ENCODE data around the gene TRAPPC12. TPM values are rescaled to one million over a fixed set of nuclear protein-coding genes. Genes with fewer than 3 reads are reported as not detected.

Gene TRAPPC12
- total RNA-seq, 2 donors from 2014 or later = 98.2 to 103 TPM

GRCh38 chr2:3503483-3503882 is 124.0 kb downstream of the TRAPPC12 start:
- peaks cover 6% of the 10 kb centered on the region for H3K4me1 ChIP-seq (ENCODE audit: control insufficient read depth, insufficient read depth, low read length)
- no peak overlapping the region for H3K4me3 ChIP-seq (ENCODE audit: low read length)
- no peak overlapping the region for H3K9ac ChIP-seq (ENCODE audit: extremely low read depth, low read length, poor library complexity, severe bottlenecking)
- H3K36me3 ChIP-seq (ENCODE audit: control insufficient read depth, insufficient read depth, low read length) = peaks cover 47% of the 10 kb centered on the region
- no peak overlapping the region for H3K27ac ChIP-seq (ENCODE audit: low read depth, low read length)
- no peaks in the 10 kb centered on the region for H3K27me3 ChIP-seq (ENCODE audit: control insufficient read depth, insufficient read depth, low read length, poor library complexity, severe bottlenecking)
- Mint-ChIP-seq H3K9me3 (peaks cover 3% of the 10 kb centered on the region), H3K27me3 (ENCODE audit: insufficient read depth) (no peaks in the 10 kb centered on the region), H3K4me3 (no peak overlapping the region), H3K36me3 (ENCODE audit: low read depth) (peaks cover 69% of the 10 kb centered on the region), H3K4me1 (peaks cover 12% of the 10 kb centered on the region), H3K27ac (no peak overlapping the region)
- no peak for TF ChIP-seq CTCF (conservative IDR thresholded peaks at IDR 0.05)
- no peak for DNase-seq
- H3K9me3 ChIP-seq (ENCODE audit: control insufficient read depth, low read length) = peaks cover 1% of the 10 kb centered on the region
- 95 to 97% methylated on average over 7 to 13 of the region's 13 CpGs for WGBS, 2 experiments (ENCODE audit: insufficient coverage in 1 of 2, insufficient read length in 1 of 2)

GRCh38 chr2:3504741-3505140 is 125.2 kb downstream of the TRAPPC12 start:
- Mint-ChIP-seq H3K36me3 (ENCODE audit: low read depth) (peaks cover 64% of the 10 kb centered on the region), H3K9me3 (peaks cover 3% of the 10 kb centered on the region), H3K27ac (no peak overlapping the region), H3K27me3 (ENCODE audit: insufficient read depth) (no peaks in the 10 kb centered on the region), H3K4me1 (peaks cover 12% of the 10 kb centered on the region), H3K4me3 (no peak overlapping the region)
- peaks cover 3% of the 10 kb centered on the region for H3K9me3 ChIP-seq (ENCODE audit: control insufficient read depth, low read length)
- H3K27me3 ChIP-seq (ENCODE audit: control insufficient read depth, insufficient read depth, low read length, poor library complexity, severe bottlenecking) = no peaks in the 10 kb centered on the region
- peaks cover 6% of the 10 kb centered on the region for H3K4me1 ChIP-seq (ENCODE audit: control insufficient read depth, insufficient read depth, low read length)
- DNase-seq = peak; percentile 19
- WGBS, 2 experiments (ENCODE audit: insufficient coverage in 1 of 2, insufficient read length in 1 of 2) = 90% methylated on average over 5 of the region's 5 CpGs; no CpG with 5 or more reads in 1 of the 2 experiments
- TF ChIP-seq CTCF (conservative IDR thresholded peaks at IDR 0.05) = no peak
- H3K4me3 ChIP-seq (ENCODE audit: low read length) = no peak overlapping the region
- H3K9ac ChIP-seq (ENCODE audit: extremely low read depth, low read length, poor library complexity, severe bottlenecking) = no peak overlapping the region
- peaks cover 42% of the 10 kb centered on the region for H3K36me3 ChIP-seq (ENCODE audit: control insufficient read depth, insufficient read depth, low read length)
- no peak overlapping the region for H3K27ac ChIP-seq (ENCODE audit: low read depth, low read length)

- H3K27ac Mint-ChIP-seq = no peak overlapping the region
- Histone ChIP-seq H3K4me3 (ENCODE audit: low read length) (no peak overlapping the region), H3K4me1 (ENCODE audit: control insufficient read depth, insufficient read depth, low read length) (peaks cover 6% of the 10 kb centered on the region), H3K36me3 (ENCODE audit: control insufficient read depth, insufficient read depth, low read length) (peaks cover 46% of the 10 kb centered on the region), H3K27ac (ENCODE audit: low read depth, low read length) (no peak overlapping the region), H3K27me3 (ENCODE audit: control insufficient read depth, insufficient read depth, low read length, poor library complexity, severe bottlenecking) (no peaks in the 10 kb centered on the region), H3K9me3 (ENCODE audit: control insufficient read depth, low read length) (peaks cover 3% of the 10 kb centered on the region), H3K9ac (ENCODE audit: extremely low read depth, low read length, poor library complexity, severe bottlenecking) (no peak overlapping the region)
- H3K4me1 Mint-ChIP-seq = peaks cover 12% of the 10 kb centered on the region
- WGBS, 2 experiments (ENCODE audit: insufficient coverage in 1 of 2, insufficient read length in 1 of 2) = 81 to 100% methylated on average over 1 to 4 of the region's 4 CpGs
- DNase-seq = peak; percentile 47
- TF ChIP-seq CTCF (conservative IDR thresholded peaks at IDR 0.05) = no peak
- H3K4me3 Mint-ChIP-seq = no peak overlapping the region
- H3K9me3 Mint-ChIP-seq = peaks cover 3% of the 10 kb centered on the region
- H3K36me3 Mint-ChIP-seq (ENCODE audit: low read depth) = peaks cover 63% of the 10 kb centered on the region
- no peaks in the 10 kb centered on the region for H3K27me3 Mint-ChIP-seq (ENCODE audit: insufficient read depth)
These were observed 126.3 kb downstream of the TRAPPC12 start for GRCh38 chr2:3505771-3506170.
